Osteocyte (in vitro differentiated cells): Measurements from ENCODE around the gene NLRP10. TPM values are rescaled to one million over a fixed set of nuclear protein-coding genes. Genes with fewer than 3 reads are reported as not detected.
A peak's percentile ranks its signal among the peaks of the same experiment; 100 is the strongest.

Experiments
- DNase-seq: peaks from one replicate; pipeline ENCODE4 v3.0.0; 2021; ENCODE audit warnings: mixed read lengths; ENCODE audit not compliant: unreplicated experiment; ENCODE audit errors: extremely low spot score
- H3K27ac Mint-ChIP-seq: one replicate; pipeline ENCODE4 v1.8.0; 2021; ENCODE audit warnings: mild to moderate bottlenecking, mixed read lengths; ENCODE audit not compliant: unreplicated experiment
- H3K27me3 Mint-ChIP-seq: one replicate; pipeline ENCODE4 v1.8.0; 2021; ENCODE audit warnings: mixed read lengths; ENCODE audit not compliant: unreplicated experiment
- H3K36me3 Mint-ChIP-seq: one replicate; pipeline ENCODE4 v1.8.0; 2021; ENCODE audit warnings: mixed read lengths; ENCODE audit not compliant: unreplicated experiment
- H3K4me1 Mint-ChIP-seq: one replicate; pipeline ENCODE4 v1.8.0; 2021; ENCODE audit warnings: mixed read lengths; ENCODE audit not compliant: unreplicated experiment
- H3K4me3 Mint-ChIP-seq: one replicate; pipeline ENCODE4 v1.8.0; 2021; ENCODE audit warnings: mild to moderate bottlenecking, moderate library complexity, mixed read lengths; ENCODE audit not compliant: unreplicated experiment
- H3K9me3 Mint-ChIP-seq: one replicate; pipeline ENCODE4 v1.8.0; 2021; ENCODE audit warnings: mixed read lengths; ENCODE audit not compliant: unreplicated experiment
- total RNA-seq: library from RNA; stranded (reverse); gene quantifications from 2 replicates; pipeline ENCODE4 v1.2.1, GENCODE V29; 2021
- TF ChIP-seq, protein P1 (sequence below): fragments of 200-600 bp; sonication (generic); IDR thresholded peaks from 2 replicates; pipeline ENCODE4 v1.5.0; 2021; ENCODE audit warnings: antibody characterized with exemption, mild to moderate bottlenecking, moderate library complexity

NLRP10 gene
- total RNA-seq, 1 donor from 2014 or later: 0.38 TPM

- no peaks in the 10 kb centered on the region for H3K36me3 Mint-ChIP-seq
- TF ChIP-seq, protein P1, sequence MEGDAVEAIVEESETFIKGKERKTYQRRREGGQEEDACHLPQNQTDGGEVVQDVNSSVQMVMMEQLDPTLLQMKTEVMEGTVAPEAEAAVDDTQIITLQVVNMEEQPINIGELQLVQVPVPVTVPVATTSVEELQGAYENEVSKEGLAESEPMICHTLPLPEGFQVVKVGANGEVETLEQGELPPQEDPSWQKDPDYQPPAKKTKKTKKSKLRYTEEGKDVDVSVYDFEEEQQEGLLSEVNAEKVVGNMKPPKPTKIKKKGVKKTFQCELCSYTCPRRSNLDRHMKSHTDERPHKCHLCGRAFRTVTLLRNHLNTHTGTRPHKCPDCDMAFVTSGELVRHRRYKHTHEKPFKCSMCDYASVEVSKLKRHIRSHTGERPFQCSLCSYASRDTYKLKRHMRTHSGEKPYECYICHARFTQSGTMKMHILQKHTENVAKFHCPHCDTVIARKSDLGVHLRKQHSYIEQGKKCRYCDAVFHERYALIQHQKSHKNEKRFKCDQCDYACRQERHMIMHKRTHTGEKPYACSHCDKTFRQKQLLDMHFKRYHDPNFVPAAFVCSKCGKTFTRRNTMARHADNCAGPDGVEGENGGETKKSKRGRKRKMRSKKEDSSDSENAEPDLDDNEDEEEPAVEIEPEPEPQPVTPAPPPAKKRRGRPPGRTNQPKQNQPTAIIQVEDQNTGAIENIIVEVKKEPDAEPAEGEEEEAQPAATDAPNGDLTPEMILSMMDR: no peak
- H3K27me3 Mint-ChIP-seq: no peaks in the 10 kb centered on the region
- H3K9me3 Mint-ChIP-seq: no peaks in the 10 kb centered on the region
- no peak overlapping the region for H3K4me3 Mint-ChIP-seq
- no peak for DNase-seq
- peak overlapping the region; percentile 74 for H3K27ac Mint-ChIP-seq
- peaks cover 79% of the 10 kb centered on the region for H3K4me1 Mint-ChIP-seq
These were observed 3.4 kb upstream of the NLRP10 start for GRCh38 chr11:7968686-7969085.

DNA sequence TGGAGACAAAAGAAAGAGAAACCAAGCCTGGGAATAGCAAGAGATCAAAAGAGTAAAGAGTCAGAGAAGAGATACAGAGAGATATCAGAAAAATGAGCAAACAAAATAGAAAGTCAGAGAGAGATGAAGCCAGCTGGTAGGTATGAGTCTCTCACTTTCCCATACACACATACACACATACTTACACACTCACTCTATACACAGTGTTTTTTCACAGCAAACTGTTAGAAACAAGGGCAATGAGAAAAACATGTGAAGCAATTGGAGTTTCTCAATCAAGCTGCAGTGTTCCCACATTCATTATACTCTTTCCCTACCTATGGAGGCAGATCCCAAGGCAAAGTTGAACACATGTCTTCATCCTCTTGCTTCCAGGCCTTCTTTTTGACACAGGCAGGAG is 2.6 kb upstream of the NLRP10 start:
- Mint-ChIP-seq H3K4me3 (no peak overlapping the region), H3K27me3 (no peaks in the 10 kb centered on the region), H3K9me3 (no peaks in the 10 kb centered on the region), H3K27ac (peak overlapping the region; percentile 74), H3K4me1 (peaks cover 75% of the 10 kb centered on the region), H3K36me3 (no peaks in the 10 kb centered on the region)
- no peak for DNase-seq
- TF ChIP-seq, protein P1: no peak

DNA sequence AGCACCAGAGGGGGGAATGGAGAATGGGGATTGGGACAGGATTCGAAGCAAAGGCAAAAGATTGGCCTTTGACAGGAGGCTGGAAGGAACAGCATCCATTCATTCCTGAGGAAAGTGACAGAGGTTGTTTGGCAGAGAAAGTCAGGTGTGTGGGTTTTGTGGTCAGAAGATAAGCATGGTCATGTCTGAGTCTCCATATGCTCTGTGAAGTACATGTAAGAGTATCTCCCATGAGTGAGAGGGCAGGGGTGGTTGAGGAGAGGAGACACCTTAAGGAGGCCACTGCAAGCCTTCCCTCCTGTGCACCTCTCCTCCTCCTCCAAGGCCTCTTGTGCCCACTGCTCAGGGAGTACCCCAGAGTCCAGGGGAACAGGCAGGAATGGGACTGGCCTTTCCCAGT is 1.9 kb upstream of the NLRP10 start:
- Mint-ChIP-seq H3K27ac (no peak overlapping the region), H3K27me3 (no peaks in the 10 kb centered on the region), H3K4me1 (peaks cover 68% of the 10 kb centered on the region), H3K9me3 (no peaks in the 10 kb centered on the region), H3K36me3 (no peaks in the 10 kb centered on the region), H3K4me3 (no peak overlapping the region)
- no peak for DNase-seq
- TF ChIP-seq, protein P1: no peak

- no peaks in the 10 kb centered on the region for H3K36me3 Mint-ChIP-seq
- H3K4me1 Mint-ChIP-seq: peaks cover 50% of the 10 kb centered on the region
- TF ChIP-seq, protein P1: no peak
- H3K27me3 Mint-ChIP-seq: no peaks in the 10 kb centered on the region
- peak overlapping the region; percentile 84 for H3K27ac Mint-ChIP-seq
- H3K4me3 Mint-ChIP-seq: no peak overlapping the region
- no peak for DNase-seq
- no peaks in the 10 kb centered on the region for H3K9me3 Mint-ChIP-seq
These were observed 374 bp downstream of the NLRP10 start for GRCh38 chr11:7964873-7965272.

GRCh38 chr11:7964261-7964660 is 986 bp downstream of the NLRP10 start:
- H3K4me1 Mint-ChIP-seq: peaks cover 44% of the 10 kb centered on the region
- peak overlapping the region; percentile 84 for H3K27ac Mint-ChIP-seq
- TF ChIP-seq, protein P1: no peak
- H3K27me3 Mint-ChIP-seq: no peaks in the 10 kb centered on the region
- no peak overlapping the region for H3K4me3 Mint-ChIP-seq
- H3K36me3 Mint-ChIP-seq: no peaks in the 10 kb centered on the region
- no peaks in the 10 kb centered on the region for H3K9me3 Mint-ChIP-seq
- DNase-seq: no peak
